Keratinocyte (primary cell): ENCODE measurements around the gene PRKCE. TPM values are rescaled to one million over a fixed set of nuclear protein-coding genes. Genes with fewer than 3 reads are reported as not detected.

ENCODE experiments used
- DNase-seq: peaks from one replicate; pipeline ENCODE4 v3.0.0-alpha.2; 2011; ENCODE audit warnings: low read depth, missing footprints, low spot score
- FAIRE-seq: peaks from 2 replicates; lab custom pipeline; 2011; peaks lifted over from hg19 to GRCh38; lab: Jason Lieb, UNC
- H2AFZ ChIP-seq: 2 replicates; pipeline ENCODE4 v1.6.0; 2012; ENCODE audit warnings: low read length, control low read depth, inconsistent platforms; ENCODE audit not compliant: control insufficient read depth
- H3K27ac ChIP-seq: 2 replicates; pipeline ENCODE4 v1.5.1; 2011; ENCODE audit warnings: low read length; ENCODE audit not compliant: control insufficient read depth, insufficient read depth
- H3K27me3 ChIP-seq: 3 replicates; pipeline ENCODE4 v1.6.0; 2011; ENCODE audit warnings: low read length; ENCODE audit not compliant: control insufficient read depth, insufficient read depth; ENCODE audit errors: extremely low read depth
- H3K36me3 ChIP-seq, 2 experiments: 2 replicates in 1 of 2; 3 replicates in 1 of 2; pipeline ENCODE4 v1.5.1; 2011; ENCODE audit warnings: low read length in 2 of 2, mild to moderate bottlenecking in 1 of 2; ENCODE audit not compliant: control insufficient read depth in 2 of 2, insufficient read depth in 2 of 2; ENCODE audit errors: extremely low read depth in 1 of 2
- H3K4me1 ChIP-seq: 3 replicates; pipeline ENCODE4 v1.5.1; 2011; ENCODE audit warnings: low read length; ENCODE audit not compliant: control insufficient read depth, insufficient read depth; ENCODE audit errors: extremely low read depth
- H3K4me2 ChIP-seq: 3 replicates; pipeline ENCODE4 v1.6.0; 2011; ENCODE audit warnings: low read depth, low read length; ENCODE audit not compliant: control insufficient read depth, insufficient read depth; ENCODE audit errors: extremely low read depth
- H3K4me3 ChIP-seq, 3 experiments: fragments of 200-600 bp in 1 of 3; sonication (generic) in 1 of 3; 2 replicates in 2 of 3; 3 replicates in 1 of 3; pipeline ENCODE4 v1.5.1; 2011 to 2016; ENCODE audit warnings: low read length in 3 of 3, mild to moderate bottlenecking in 3 of 3, control low read depth in 2 of 3, inconsistent platforms in 1 of 3, low read depth in 1 of 3, mixed read lengths in 1 of 3, mixed run types in 1 of 3, moderate library complexity in 1 of 3; ENCODE audit not compliant: control insufficient read depth in 2 of 3, insufficient read depth in 2 of 3; ENCODE audit errors: extremely low read depth in 1 of 3
- H3K79me2 ChIP-seq: 2 replicates; pipeline ENCODE4 v1.6.0; 2012; ENCODE audit warnings: low read length; ENCODE audit not compliant: control insufficient read depth, insufficient read depth
- H3K9ac ChIP-seq: 3 replicates; pipeline ENCODE4 v1.6.0; 2011; ENCODE audit warnings: low read length; ENCODE audit not compliant: control insufficient read depth, insufficient read depth; ENCODE audit errors: extremely low read depth
- H3K9me1 ChIP-seq: 3 replicates; pipeline ENCODE4 v1.6.0; 2011; ENCODE audit warnings: low read length; ENCODE audit not compliant: control insufficient read depth, insufficient read depth; ENCODE audit errors: extremely low read depth
- H3K9me3 ChIP-seq: 2 replicates; pipeline ENCODE4 v1.5.1; 2012; ENCODE audit warnings: low read depth, low read length; ENCODE audit not compliant: control insufficient read depth
- H4K20me1 ChIP-seq: 3 replicates; pipeline ENCODE4 v1.6.0; 2011; ENCODE audit warnings: low read length; ENCODE audit not compliant: control insufficient read depth, insufficient read depth; ENCODE audit errors: extremely low read depth
- CTCF ChIP-seq, 3 experiments: IDR thresholded peaks in 1 of 3; conservative IDR thresholded peaks in 1 of 3; optimal IDR thresholded peaks in 1 of 3; 2 replicates in 2 of 3; 3 replicates in 1 of 3; pipeline versions ENCODE3 to v1.5.1; 2011; ENCODE audit warnings: low read length in 3 of 3, mild to moderate bottlenecking in 3 of 3, moderate library complexity in 2 of 3, control low read depth in 1 of 3, inconsistent platforms in 1 of 3; ENCODE audit not compliant: insufficient read depth in 2 of 3; ENCODE audit errors: extremely low read depth in 1 of 3
- EZH2 ChIP-seq: IDR thresholded peaks from one replicate; pipeline ENCODE4 v1.6.1; 2012; ENCODE audit warnings: inconsistent platforms, mild to moderate bottlenecking, low read length, moderate library complexity
- dilution Hi-C: fragments of 300-500 bp; cut with MboI; formaldehyde crosslinking; loops from one replicate; pipeline ENCODE4 v1.7.0; 2020; ENCODE audit warnings: low sequenced_read_pairs; ENCODE audit not compliant: extremely low pct_ligation_motif_present
- polyA plus RNA-seq, 5 experiments: library from polyadenylated mRNA; depleted of rRNA in 3 of 5; stranded (reverse) in 3 of 5; stranded (forward) in 1 of 5; unstranded in 1 of 5; fragments of >200 nt; gene quantifications; 1 replicate in 1 of 5; 2 replicates in 3 of 5; 3 replicates in 1 of 5; pipeline versions ENCODE4 v1.2.1 to v1.2.3, GENCODE V29; 2011 to 2012; ENCODE audit warnings: missing spikeins in 2 of 5, low read depth in 1 of 5, low replicate concordance in 1 of 5

The PRKCE gene
- polyA plus RNA-seq, 1 donor (not counting 4 experiments of a cell fraction or from before 2014, with no cell fraction given): 2.0 TPM

- dilution Hi-C loops: no loop called here
- Histone ChIP-seq H3K9ac (no peak overlapping the region), H4K20me1 (no peaks in the 10 kb centered on the region), H3K36me3 (no peaks in the 10 kb centered on the region), H3K79me2 (no peaks in the 10 kb centered on the region), H3K9me1 (no peaks in the 10 kb centered on the region), H3K27ac (no peak overlapping the region), H3K4me2 (no peak overlapping the region), H2AFZ (no peak overlapping the region), H3K27me3 (no peaks in the 10 kb centered on the region), H3K4me3 (no peak overlapping the region), H3K4me1 (no peaks in the 10 kb centered on the region), H3K9me3 (no peaks in the 10 kb centered on the region)
- no peak for FAIRE-seq
- TF ChIP-seq CTCF (optimal IDR thresholded peaks at IDR 0.05 in 1 of 3, IDR thresholded peaks at IDR 0.05 in 1 of 3, conservative IDR thresholded peaks at IDR 0.05 in 1 of 3; ENCODE audit: extremely low read depth in 1 of 3, insufficient read depth in 2 of 3, low read length in 3 of 3): no peak
- no peak for DNase-seq
Measured at GRCh38 chr2:45723857-45724256, 72.4 kb downstream of the PRKCE start.

DNA sequence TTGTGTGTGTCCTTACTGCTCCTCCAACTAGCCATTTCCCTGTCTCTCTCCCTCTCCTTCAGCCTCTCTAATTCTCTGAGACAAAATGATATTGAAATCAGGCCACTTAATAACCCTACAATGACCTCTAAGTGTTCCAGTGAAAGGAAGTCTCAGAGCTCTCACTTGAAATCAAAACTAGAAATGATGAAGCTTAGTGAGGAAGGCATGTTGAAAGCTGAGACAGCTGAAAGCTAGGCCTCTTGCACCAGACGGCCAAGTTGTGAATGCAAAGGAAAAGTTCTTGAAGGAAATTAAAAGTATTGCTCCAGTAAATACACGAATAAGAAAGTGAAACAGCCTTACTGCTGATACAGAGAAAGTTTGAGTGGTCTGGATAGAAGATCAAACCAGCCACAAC, 72.9 kb downstream of the PRKCE start:
- Histone ChIP-seq H3K27me3 (no peaks in the 10 kb centered on the region), H2AFZ (no peak overlapping the region), H3K4me1 (no peaks in the 10 kb centered on the region), H3K4me3 (no peak overlapping the region), H3K36me3 (no peaks in the 10 kb centered on the region), H3K9ac (no peak overlapping the region), H3K9me1 (no peaks in the 10 kb centered on the region), H3K27ac (no peak overlapping the region), H4K20me1 (no peaks in the 10 kb centered on the region), H3K9me3 (no peaks in the 10 kb centered on the region), H3K79me2 (no peaks in the 10 kb centered on the region), H3K4me2 (no peak overlapping the region)
- dilution Hi-C loops: no loop called here
- no peak for TF ChIP-seq CTCF (optimal IDR thresholded peaks at IDR 0.05 in 1 of 3, IDR thresholded peaks at IDR 0.05 in 1 of 3, conservative IDR thresholded peaks at IDR 0.05 in 1 of 3; ENCODE audit: extremely low read depth in 1 of 3, insufficient read depth in 2 of 3, low read length in 3 of 3)
- no peak for TF ChIP-seq EZH2
- DNase-seq (no peak), FAIRE-seq (no peak)
